A673 (cell line): Measurements from ENCODE around the gene NRAS. TPM values are rescaled to one million over a fixed set of nuclear protein-coding genes. Genes with fewer than 3 reads are reported as not detected.

Source experiments
- BruUV-seq: library from RNA; stranded (reverse); fragments of 400-500 nt; replicated peaks from 2 replicates; lab custom pipeline; 2021; lab: Mats Ljungman, UMichigan
- CTCF ChIA-PET: fragments of 300-600 bp; sonication (Branson Sonifier 250); formaldehyde crosslinking; loops from one replicate; lab custom pipeline; 2022; ENCODE audit warnings: antibody characterized with exemption; lab: Charles Lee
- POLR2A ChIA-PET: fragments of 300-600 bp; sonication (Branson Sonifier 250); formaldehyde crosslinking; loops from one replicate; lab custom pipeline; 2022; ENCODE audit warnings: antibody characterized with exemption; ENCODE audit not compliant: low non-redundant PET; lab: Charles Lee
- DNase-seq: peaks from one replicate; pipeline ENCODE4 v3.0.0-alpha.2; 2015; ENCODE audit warnings: low spot score
- H3K27ac ChIP-seq: fragments of 200-600 bp; sonication (generic); 2 replicates; pipeline ENCODE4 v1.5.1; 2016; ENCODE audit warnings: mixed run types, low read depth, mild to moderate bottlenecking, mixed read lengths, antibody characterized with exemption, low read length; ENCODE audit not compliant: poor library complexity, severe bottlenecking
- H3K27me3 ChIP-seq: fragments of 200-600 bp; sonication (generic); replicated peaks from 2 replicates; pipeline ENCODE4 v1.6.1; 2017; ENCODE audit warnings: mixed run types, low read depth, mild to moderate bottlenecking, mixed read lengths, antibody characterized with exemption, low read length; ENCODE audit not compliant: insufficient read depth, poor library complexity
- H3K36me3 ChIP-seq: fragments of 200-600 bp; sonication (generic); 2 replicates; pipeline ENCODE4 v1.6.1; 2016; ENCODE audit warnings: mixed run types, mild to moderate bottlenecking, mixed read lengths, antibody characterized with exemption, low read length; ENCODE audit not compliant: insufficient read depth, poor library complexity, severe bottlenecking
- H3K4me1 ChIP-seq: fragments of 200-600 bp; sonication (generic); 2 replicates; pipeline ENCODE4 v1.6.1; 2017; ENCODE audit warnings: mixed run types, mild to moderate bottlenecking, mixed read lengths, antibody characterized with exemption, low read length; ENCODE audit not compliant: insufficient read depth, poor library complexity, severe bottlenecking
- H3K4me3 ChIP-seq: fragments of 200-600 bp; sonication (generic); 2 replicates; pipeline ENCODE4 v1.5.1; 2016; ENCODE audit warnings: low read depth, mixed run types, mild to moderate bottlenecking, mixed read lengths, low read length; ENCODE audit not compliant: poor library complexity, severe bottlenecking
- H3K9me3 ChIP-seq: fragments of 200-600 bp; sonication (generic); 2 replicates; pipeline ENCODE4 v1.6.1; 2016; ENCODE audit warnings: mixed run types, low read depth, mild to moderate bottlenecking, mixed read lengths, antibody characterized with exemption, low read length; ENCODE audit not compliant: poor library complexity, severe bottlenecking
- EZH2 ChIP-seq: fragments of 200-600 bp; sonication (generic); IDR thresholded peaks from 2 replicates; pipeline ENCODE4 v1.6.1; 2017; ENCODE audit warnings: borderline replicate concordance, low read depth, mild to moderate bottlenecking, mixed read lengths, antibody characterized with exemption, low read length; ENCODE audit not compliant: poor library complexity, severe bottlenecking
- intact Hi-C: fragments of 100-400 bp; cut with micrococcal nuclease; formaldehyde crosslinking; loops from one replicate; pipeline ENCODE4 v1.10.0; 2022; ENCODE audit not compliant: unreplicated experiment
- total RNA-seq: library from RNA; stranded (reverse); gene quantifications from 2 replicates; pipeline ENCODE4 v1.2.3, GENCODE V29; 2021
- TF ChIP-seq, protein P1 (sequence below): fragments of 300-800, 200-600 bp; sonication (generic); conservative IDR thresholded peaks from 2 replicates; pipeline ENCODE4 v1.5.1; 2017; ENCODE audit warnings: low read depth, mild to moderate bottlenecking, antibody characterized with exemption, low read length, moderate library complexity, mixed read lengths

The NRAS gene
- total RNA-seq, 1 experiment from 2014 or later, result 79.1 TPM

DNA sequence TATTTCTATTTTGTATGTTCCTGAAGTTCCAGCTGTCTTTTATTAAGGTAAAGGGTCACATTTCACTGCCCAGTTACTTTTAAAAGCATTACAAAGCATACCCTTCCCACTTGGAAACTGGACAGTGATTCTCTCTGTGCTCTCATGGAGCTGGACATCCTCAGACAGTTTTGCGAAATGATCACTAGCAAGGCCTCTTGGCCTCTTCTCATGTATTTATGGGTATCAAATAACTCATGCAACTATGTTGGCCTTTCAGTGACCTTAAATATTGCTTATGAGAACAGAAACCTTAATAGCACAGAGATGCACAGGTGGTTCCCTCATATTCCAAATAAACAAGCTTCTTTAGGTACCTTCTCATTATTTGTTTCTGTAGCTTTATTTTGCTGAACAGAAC is 13.3 kb downstream of the NRAS start:
- H3K36me3 ChIP-seq, result peaks cover 22% of the 10 kb centered on the region
- CTCF ChIA-PET, result no interaction called here
- no peaks in the 10 kb centered on the region for H3K4me1 ChIP-seq
- BruUV-seq, result no TSS peak
- no peak for TF ChIP-seq EZH2
- TF ChIP-seq, protein P1, sequence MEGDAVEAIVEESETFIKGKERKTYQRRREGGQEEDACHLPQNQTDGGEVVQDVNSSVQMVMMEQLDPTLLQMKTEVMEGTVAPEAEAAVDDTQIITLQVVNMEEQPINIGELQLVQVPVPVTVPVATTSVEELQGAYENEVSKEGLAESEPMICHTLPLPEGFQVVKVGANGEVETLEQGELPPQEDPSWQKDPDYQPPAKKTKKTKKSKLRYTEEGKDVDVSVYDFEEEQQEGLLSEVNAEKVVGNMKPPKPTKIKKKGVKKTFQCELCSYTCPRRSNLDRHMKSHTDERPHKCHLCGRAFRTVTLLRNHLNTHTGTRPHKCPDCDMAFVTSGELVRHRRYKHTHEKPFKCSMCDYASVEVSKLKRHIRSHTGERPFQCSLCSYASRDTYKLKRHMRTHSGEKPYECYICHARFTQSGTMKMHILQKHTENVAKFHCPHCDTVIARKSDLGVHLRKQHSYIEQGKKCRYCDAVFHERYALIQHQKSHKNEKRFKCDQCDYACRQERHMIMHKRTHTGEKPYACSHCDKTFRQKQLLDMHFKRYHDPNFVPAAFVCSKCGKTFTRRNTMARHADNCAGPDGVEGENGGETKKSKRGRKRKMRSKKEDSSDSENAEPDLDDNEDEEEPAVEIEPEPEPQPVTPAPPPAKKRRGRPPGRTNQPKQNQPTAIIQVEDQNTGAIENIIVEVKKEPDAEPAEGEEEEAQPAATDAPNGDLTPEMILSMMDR, result no peak
- POLR2A ChIA-PET, result no interaction called here
- no peaks in the 10 kb centered on the region for H3K9me3 ChIP-seq
- H3K4me3 ChIP-seq, result no peak overlapping the region
- no peak for DNase-seq
- intact Hi-C loops, result no loop called here
- no peak overlapping the region for H3K27ac ChIP-seq
- no peaks in the 10 kb centered on the region for H3K27me3 ChIP-seq

DNA sequence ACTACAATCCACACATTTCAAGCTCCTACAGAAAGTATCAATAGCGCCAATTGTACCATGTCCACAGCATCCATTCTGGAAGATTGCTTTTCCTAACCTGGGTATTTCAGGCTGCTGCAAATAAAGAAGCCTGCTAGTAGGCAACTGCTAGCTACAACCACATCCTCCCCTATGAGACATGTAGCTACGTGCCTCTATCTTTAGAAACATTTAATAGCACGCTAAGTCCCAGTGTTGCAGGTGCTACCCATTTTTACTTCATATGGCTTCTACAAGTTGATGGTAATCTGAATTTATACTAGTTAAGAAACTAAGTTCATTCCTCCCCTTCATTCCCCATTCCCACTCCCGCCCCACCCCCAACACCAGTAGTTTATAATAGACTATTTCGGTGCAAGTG is 13.8 kb downstream of the NRAS start:
- BruUV-seq, result no TSS peak
- intact Hi-C loops, result no loop called here
- Histone ChIP-seq H3K27ac (no peak overlapping the region), H3K9me3 (no peaks in the 10 kb centered on the region), H3K4me1 (no peaks in the 10 kb centered on the region), H3K27me3 (no peaks in the 10 kb centered on the region), H3K36me3 (peaks cover 17% of the 10 kb centered on the region), H3K4me3 (no peak overlapping the region)
- CTCF ChIA-PET, result no interaction called here
- POLR2A ChIA-PET, result no interaction called here
- no peak for DNase-seq
- no peak for TF ChIP-seq EZH2
- TF ChIP-seq, protein P1, result no peak

DNA sequence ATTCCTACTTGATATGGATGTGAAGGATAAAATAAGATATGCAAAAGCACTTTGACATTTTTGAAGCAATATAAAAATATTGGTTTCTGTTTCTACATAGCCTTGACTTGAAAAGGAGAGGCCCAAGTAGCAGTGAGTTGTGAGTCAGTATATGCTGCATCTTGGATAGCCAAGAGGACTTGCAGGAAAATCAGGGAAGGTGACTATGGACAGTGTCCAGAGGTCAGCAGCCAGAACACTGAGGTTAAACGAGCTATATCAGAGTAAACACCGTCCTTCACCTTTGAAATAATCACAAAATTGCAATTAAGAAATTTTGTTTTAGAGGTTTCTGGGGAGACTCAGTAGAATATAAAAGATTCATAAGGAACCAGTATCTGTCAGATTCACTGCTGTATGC is 14.6 kb downstream of the NRAS start:
- no peaks in the 10 kb centered on the region for H3K9me3 ChIP-seq
- H3K27me3 ChIP-seq, result no peaks in the 10 kb centered on the region
- BruUV-seq, result no TSS peak
- ChIA-PET CTCF (no interaction called here), POLR2A (no interaction called here)
- no peak for DNase-seq
- no peaks in the 10 kb centered on the region for H3K4me1 ChIP-seq
- intact Hi-C loops, result no loop called here
- no peak overlapping the region for H3K4me3 ChIP-seq
- H3K27ac ChIP-seq, result no peak overlapping the region
- TF ChIP-seq EZH2, result no peak
- TF ChIP-seq, protein P1, result no peak
- H3K36me3 ChIP-seq, result peaks cover 9% of the 10 kb centered on the region
